AG10803 (cell line): ENCODE results near the gene MDFIC.

Experiments
- DNase-seq: peaks from one replicate; pipeline ENCODE4 v3.0.0; 2010; ENCODE audit warnings: low read depth
- H3K4me3 ChIP-seq: 2 replicates; pipeline ENCODE4 v1.5.1; 2011; ENCODE audit warnings: mild to moderate bottlenecking, low read length, control low read depth
- TF ChIP-seq, protein P1 (sequence below): conservative IDR thresholded peaks from 2 replicates; pipeline ENCODE4 v1.5.1; 2011; ENCODE audit warnings: mild to moderate bottlenecking, low read length, control low read depth, inconsistent platforms

MDFIC gene

GRCh38 chr7:114889646-114890285, 32.1 kb upstream of the MDFIC start:
- TF ChIP-seq, protein P1, sequence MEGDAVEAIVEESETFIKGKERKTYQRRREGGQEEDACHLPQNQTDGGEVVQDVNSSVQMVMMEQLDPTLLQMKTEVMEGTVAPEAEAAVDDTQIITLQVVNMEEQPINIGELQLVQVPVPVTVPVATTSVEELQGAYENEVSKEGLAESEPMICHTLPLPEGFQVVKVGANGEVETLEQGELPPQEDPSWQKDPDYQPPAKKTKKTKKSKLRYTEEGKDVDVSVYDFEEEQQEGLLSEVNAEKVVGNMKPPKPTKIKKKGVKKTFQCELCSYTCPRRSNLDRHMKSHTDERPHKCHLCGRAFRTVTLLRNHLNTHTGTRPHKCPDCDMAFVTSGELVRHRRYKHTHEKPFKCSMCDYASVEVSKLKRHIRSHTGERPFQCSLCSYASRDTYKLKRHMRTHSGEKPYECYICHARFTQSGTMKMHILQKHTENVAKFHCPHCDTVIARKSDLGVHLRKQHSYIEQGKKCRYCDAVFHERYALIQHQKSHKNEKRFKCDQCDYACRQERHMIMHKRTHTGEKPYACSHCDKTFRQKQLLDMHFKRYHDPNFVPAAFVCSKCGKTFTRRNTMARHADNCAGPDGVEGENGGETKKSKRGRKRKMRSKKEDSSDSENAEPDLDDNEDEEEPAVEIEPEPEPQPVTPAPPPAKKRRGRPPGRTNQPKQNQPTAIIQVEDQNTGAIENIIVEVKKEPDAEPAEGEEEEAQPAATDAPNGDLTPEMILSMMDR, result no peak
- no peak overlapping the region for H3K4me3 ChIP-seq
- peak; percentile 98 for DNase-seq

GRCh38 chr7:114890561-114890960, 31.3 kb upstream of the MDFIC start:
- DNase-seq, result no peak
- no peak overlapping the region for H3K4me3 ChIP-seq
- TF ChIP-seq, protein P1, result no peak

- no peak overlapping the region for H3K4me3 ChIP-seq
- TF ChIP-seq, protein P1, result no peak
- DNase-seq, result no peak
Measured at GRCh38 chr7:114900127-114900526, 21.8 kb upstream of the MDFIC start.

GRCh38 chr7:114901771-114902170, 20.1 kb upstream of the MDFIC start:
- DNase-seq, result peak; percentile 63
- TF ChIP-seq, protein P1, result no peak
- no peak overlapping the region for H3K4me3 ChIP-seq

DNA sequence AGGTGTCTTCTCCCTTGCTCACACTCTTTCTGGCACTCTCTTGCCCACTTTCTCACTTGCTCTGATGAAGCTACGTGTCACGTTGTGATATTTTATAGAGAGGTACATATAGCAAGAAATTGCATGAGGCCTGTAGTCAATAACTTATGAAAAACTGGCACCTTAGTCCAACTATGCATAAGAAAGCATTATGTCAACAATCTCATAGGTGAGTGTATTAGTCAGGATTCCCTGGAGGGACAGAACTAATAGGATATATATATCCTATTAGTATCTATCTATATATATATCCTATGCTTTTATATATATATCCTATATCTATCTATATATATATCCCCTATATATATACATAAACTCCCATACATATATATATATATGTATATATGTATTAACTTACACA, 18.8 kb upstream of the MDFIC start:
- H3K4me3 ChIP-seq, result no peak overlapping the region
- DNase-seq, result no peak
- TF ChIP-seq, protein P1, result no peak

- no peak overlapping the region for H3K4me3 ChIP-seq
- DNase-seq, result peak; percentile 31
- TF ChIP-seq, protein P1, result no peak
Measured at GRCh38 chr7:114910787-114911186, 11.1 kb upstream of the MDFIC start.

GRCh38 chr7:114911411-114911810, 10.5 kb upstream of the MDFIC start:
- DNase-seq, result no peak

More at GRCh38 chr7:114911411-114911810, 10.5 kb upstream of the MDFIC start:
- TF ChIP-seq, protein P1, result no peak
- H3K4me3 ChIP-seq, result no peak overlapping the region
